K562 (cell line): ENCODE data around the gene MATN1. TPM values are rescaled to one million over a fixed set of nuclear protein-coding genes. Genes with fewer than 3 reads are reported as not detected.

ENCODE experiments used
- CBX1 ChIP-seq: sonication (generic); IDR thresholded peaks from 2 replicates; pipeline ENCODE4 v1.6.1; 2016; ENCODE audit warnings: antibody characterized with exemption, low read depth, mild to moderate bottlenecking
- ESRRB ChIP-seq: fragments of 250-450 bp; sonication (Bioruptor Pico); IDR thresholded peaks from 2 replicates; pipeline ENCODE4 v1.5.0; 2020; ENCODE audit warnings: mild to moderate bottlenecking, moderate library complexity, borderline replicate concordance
- KDM5B ChIP-seq: fragments of 200-600 bp; sonication (generic); IDR thresholded peaks from 2 replicates; pipeline ENCODE4 v1.6.1; 2012; ENCODE audit warnings: low read depth, mild to moderate bottlenecking, moderate library complexity, low read length, control low read depth, inconsistent platforms; ENCODE audit not compliant: insufficient replicate concordance
- LARP7 ChIP-seq: fragments of 450-650 bp; IDR thresholded peaks from 2 replicates; pipeline ENCODE4 v1.6.1; 2016
- NR2C1 ChIP-seq, 2 experiments: fragments of 450-650 bp; IDR thresholded peaks; 2 replicates each; pipeline ENCODE4 v1.6.1; 2017; ENCODE audit warnings: mild to moderate bottlenecking in 2 of 2, antibody characterized with exemption in 1 of 2, inconsistent platforms in 1 of 2, missing compliant biosample characterization in 1 of 2, missing genetic modification characterization in 1 of 2
- PCBP1 ChIP-seq: fragments of 200-400 bp; formaldehyde crosslinking; IDR thresholded peaks from 2 replicates; pipeline ENCODE4 v1.6.1; 2018; ENCODE audit warnings: mild to moderate bottlenecking, low read depth, low read length; ENCODE audit not compliant: poor library complexity, severe bottlenecking
- PHF20 ChIP-seq: fragments of 450-650 bp; IDR thresholded peaks from 2 replicates; pipeline ENCODE4 v1.6.1; 2018; ENCODE audit not compliant: partially characterized antibody
- RBBP5 ChIP-seq: fragments of 200-600 bp; sonication (generic); IDR thresholded peaks from 2 replicates; pipeline ENCODE4 v1.6.1; 2012; ENCODE audit warnings: borderline replicate concordance, mild to moderate bottlenecking, low read length, control low read depth, inconsistent platforms; ENCODE audit not compliant: insufficient read depth, poor library complexity, severe bottlenecking
- SMAD2 ChIP-seq: fragments of 150-350 bp; IDR thresholded peaks from 2 replicates; pipeline ENCODE4 v1.6.1; 2014; ENCODE audit warnings: low read depth, mild to moderate bottlenecking, low read length
- STAT5A ChIP-seq: IDR thresholded peaks from 2 replicates; pipeline ENCODE4 v1.6.1; 2012; ENCODE audit warnings: low read length, inconsistent platforms, borderline replicate concordance
- TAL1 ChIP-seq: fragments of 450-650 bp; IDR thresholded peaks from 2 replicates; pipeline ENCODE4 v1.6.1; 2016; ENCODE audit warnings: mild to moderate bottlenecking
- TFAM ChIP-seq: fragments of 250-450 bp; sonication (Bioruptor Pico); conservative IDR thresholded peaks from 2 replicates; pipeline ENCODE4 v1.5.0; 2021; ENCODE audit warnings: mild to moderate bottlenecking, moderate library complexity
- U2AF1 ChIP-seq: fragments of 200-400 bp; formaldehyde crosslinking; optimal IDR thresholded peaks from 2 replicates; pipeline ENCODE3; 2017; ENCODE audit warnings: mild to moderate bottlenecking, low read depth, low read length, moderate library complexity
- YBX1 ChIP-seq: fragments of 450-650 bp; IDR thresholded peaks from 2 replicates; pipeline ENCODE4 v1.7.1; 2016; ENCODE audit warnings: mild to moderate bottlenecking
- ZC3H11A ChIP-seq: IDR thresholded peaks from 2 replicates; pipeline ENCODE4 v1.6.1; 2012; ENCODE audit warnings: low read depth, low read length, improper control_type of control experiment
- ZKSCAN3 ChIP-seq: fragments of 250-450 bp; sonication (Bioruptor Pico); IDR thresholded peaks from 2 replicates; pipeline ENCODE4 v1.4.0; 2020
- ZNF253 ChIP-seq: fragments of 250-450 bp; sonication (Bioruptor Pico); conservative IDR thresholded peaks from 2 replicates; pipeline ENCODE4 v1.6.1; 2021; ENCODE audit warnings: mild to moderate bottlenecking
- ZNF584 ChIP-seq: fragments of 200-800 bp; sonication (Bioruptor generic); IDR thresholded peaks from 2 replicates; pipeline ENCODE4 v1.6.1; 2016; ENCODE audit warnings: low read depth, mild to moderate bottlenecking, missing genetic modification characterization, missing compliant biosample characterization
- polyA plus RNA-seq, 8 experiments: library from polyadenylated mRNA; depleted of rRNA in 4 of 8; stranded (reverse) in 5 of 8; unstranded in 3 of 8; fragments of >200 nt; fragmentation: Nextera tagmentation in 2 of 8; fragmentation: Illumina TruSeq in 1 of 8; extraction: Ambion mirVana in 2 of 8; extraction: Trizol in 1 of 8; gene quantifications; 2 replicates each; pipeline versions ENCODE4 v1.2.1 to v1.2.3, GENCODE V29; 2011 to 2014; ENCODE audit warnings: inconsistent platforms in 1 of 8, missing spikeins in 1 of 8
- total RNA-seq, 7 experiments: library from RNA; depleted of rRNA in 6 of 7; stranded (reverse); fragments of >200 nt in 6 of 7; fragmentation: Illumina TruSeq in 2 of 7; extraction: Trizol in 2 of 7; gene quantifications; 2 replicates each; pipeline versions ENCODE4 v1.2.1 to v1.2.3, GENCODE V29; 2011 to 2021; ENCODE audit warnings: low replicate concordance in 1 of 7
- TF ChIP-seq, protein P1 (sequence below): fragments of 450-650 bp; formaldehyde crosslinking; IDR thresholded peaks from 2 replicates; pipeline ENCODE4 v1.4.0; 2022; ENCODE audit warnings: mild to moderate bottlenecking, moderate library complexity
- TF ChIP-seq, protein P2 (sequence below): sonication (generic); formaldehyde crosslinking; IDR thresholded peaks from 2 replicates; pipeline ENCODE4 v1.8.0; 2022; ENCODE audit warnings: missing genetic modification reagents, mild to moderate bottlenecking, borderline replicate concordance
- TF ChIP-seq, protein P3 (sequence below), 2 experiments: fragments of 450-650 bp in 1 of 2; sonication (generic) in 1 of 2; formaldehyde crosslinking in 1 of 2; IDR thresholded peaks in 1 of 2; conservative IDR thresholded peaks in 1 of 2; 2 replicates each; pipeline versions ENCODE4 v1.6.1 to v1.8.1; 2016 to 2023; ENCODE audit warnings: mild to moderate bottlenecking in 2 of 2, moderate library complexity in 2 of 2, inconsistent platforms in 1 of 2, missing genetic modification reagents in 1 of 2
- TF ChIP-seq, protein P4 (sequence below): fragments of 450-650 bp; formaldehyde crosslinking; IDR thresholded peaks from 2 replicates; pipeline ENCODE4 v1.4.0; 2022; ENCODE audit warnings: missing genetic modification characterization

The MATN1 gene
- total and polyA plus RNA-seq, 9 of the 15 experiments (the other 6 are each of a cell fraction or from before 2014, with no cell fraction given) = 0.10 to 2.3 (median 1.2) TPM

DNA sequence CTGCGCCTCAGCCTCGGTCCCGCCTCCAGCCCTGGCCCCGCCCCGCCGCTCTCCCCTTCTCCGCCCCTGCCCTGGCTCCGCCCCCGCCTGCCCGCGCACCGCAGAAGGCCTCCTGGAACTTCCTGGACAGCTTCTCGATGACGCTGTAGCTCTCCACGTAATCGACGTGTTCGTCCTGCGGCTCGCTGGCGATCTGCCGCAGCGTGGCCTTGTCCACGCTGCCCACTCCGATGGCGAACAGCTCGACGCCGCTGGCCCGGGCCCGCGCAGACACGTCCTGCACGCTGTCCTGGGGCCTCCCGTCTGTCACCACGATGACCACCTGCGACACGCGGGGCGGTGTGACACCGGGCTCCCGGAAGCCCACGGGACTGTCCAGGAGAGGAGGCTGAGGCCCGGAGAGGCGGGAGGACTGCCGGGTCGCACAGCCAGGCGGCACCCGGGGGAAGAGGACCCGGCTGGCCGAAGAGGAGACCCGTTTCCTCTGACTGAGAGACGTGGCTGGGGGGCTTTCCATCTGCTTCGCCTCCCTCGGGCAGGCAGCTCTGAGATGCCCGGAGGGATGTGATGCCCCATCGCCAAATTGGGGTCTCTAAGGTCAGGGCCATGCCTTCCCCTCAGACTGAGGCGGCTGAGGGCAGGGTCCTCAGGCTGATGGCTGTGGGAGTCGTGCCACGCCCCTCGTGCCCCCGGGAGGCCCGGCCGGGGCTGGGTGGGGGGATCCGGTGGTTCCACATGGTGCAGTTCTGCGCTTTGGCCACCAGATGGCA lies 4.6 kb downstream of the MATN1 start (continued):
- TF ChIP-seq PHF20 = peak; percentile 70
- no peak for TF ChIP-seq TFAM (CRISPR knock-in tag)
- TF ChIP-seq, protein P1, sequence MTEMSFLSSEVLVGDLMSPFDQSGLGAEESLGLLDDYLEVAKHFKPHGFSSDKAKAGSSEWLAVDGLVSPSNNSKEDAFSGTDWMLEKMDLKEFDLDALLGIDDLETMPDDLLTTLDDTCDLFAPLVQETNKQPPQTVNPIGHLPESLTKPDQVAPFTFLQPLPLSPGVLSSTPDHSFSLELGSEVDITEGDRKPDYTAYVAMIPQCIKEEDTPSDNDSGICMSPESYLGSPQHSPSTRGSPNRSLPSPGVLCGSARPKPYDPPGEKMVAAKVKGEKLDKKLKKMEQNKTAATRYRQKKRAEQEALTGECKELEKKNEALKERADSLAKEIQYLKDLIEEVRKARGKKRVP = peak; percentile 53; the same call in 1 of the 2 replicates
- TF ChIP-seq ZNF253 (CRISPR knock-in tag) = no peak
- peak; percentile 87 for TF ChIP-seq ZNF584 (CRISPR knock-in tag)
- TF ChIP-seq ESRRB (CRISPR knock-in tag) = no peak
- TF ChIP-seq, protein P2, sequence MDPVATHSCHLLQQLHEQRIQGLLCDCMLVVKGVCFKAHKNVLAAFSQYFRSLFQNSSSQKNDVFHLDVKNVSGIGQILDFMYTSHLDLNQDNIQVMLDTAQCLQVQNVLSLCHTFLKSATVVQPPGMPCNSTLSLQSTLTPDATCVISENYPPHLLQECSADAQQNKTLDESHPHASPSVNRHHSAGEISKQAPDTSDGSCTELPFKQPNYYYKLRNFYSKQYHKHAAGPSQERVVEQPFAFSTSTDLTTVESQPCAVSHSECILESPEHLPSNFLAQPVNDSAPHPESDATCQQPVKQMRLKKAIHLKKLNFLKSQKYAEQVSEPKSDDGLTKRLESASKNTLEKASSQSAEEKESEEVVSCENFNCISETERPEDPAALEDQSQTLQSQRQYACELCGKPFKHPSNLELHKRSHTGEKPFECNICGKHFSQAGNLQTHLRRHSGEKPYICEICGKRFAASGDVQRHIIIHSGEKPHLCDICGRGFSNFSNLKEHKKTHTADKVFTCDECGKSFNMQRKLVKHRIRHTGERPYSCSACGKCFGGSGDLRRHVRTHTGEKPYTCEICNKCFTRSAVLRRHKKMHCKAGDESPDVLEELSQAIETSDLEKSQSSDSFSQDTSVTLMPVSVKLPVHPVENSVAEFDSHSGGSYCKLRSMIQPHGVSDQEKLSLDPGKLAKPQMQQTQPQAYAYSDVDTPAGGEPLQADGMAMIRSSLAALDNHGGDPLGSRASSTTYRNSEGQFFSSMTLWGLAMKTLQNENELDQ (CRISPR knock-in tag) = peak; percentile 81
- TF ChIP-seq RBBP5 = peak; percentile 77
- TF ChIP-seq LARP7 = peak; percentile 10; the same call in 1 of the 2 replicates
- no peak for TF ChIP-seq SMAD2
- TF ChIP-seq, protein P3, sequence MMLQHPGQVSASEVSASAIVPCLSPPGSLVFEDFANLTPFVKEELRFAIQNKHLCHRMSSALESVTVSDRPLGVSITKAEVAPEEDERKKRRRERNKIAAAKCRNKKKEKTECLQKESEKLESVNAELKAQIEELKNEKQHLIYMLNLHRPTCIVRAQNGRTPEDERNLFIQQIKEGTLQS (IDR thresholded peaks at IDR 0.05) = peak; percentile 43; the same call in 1 of the 2 replicates
- TF ChIP-seq, protein P3 (CRISPR knock-in tag; conservative IDR thresholded peaks at IDR 0.05) = peak; percentile 91
- TF ChIP-seq CBX1 = 0 out of 2 replicates have a peak, but pooled peaks have one; percentile 29
- TF ChIP-seq U2AF1 = no peak
- peak; percentile 42 for TF ChIP-seq PCBP1
- TF ChIP-seq KDM5B = peak; percentile 73
- TF ChIP-seq ZKSCAN3 (CRISPR knock-in tag) = no peak
- no peak for TF ChIP-seq ZC3H11A
- no peak for TF ChIP-seq YBX1
- TF ChIP-seq, protein P4, sequence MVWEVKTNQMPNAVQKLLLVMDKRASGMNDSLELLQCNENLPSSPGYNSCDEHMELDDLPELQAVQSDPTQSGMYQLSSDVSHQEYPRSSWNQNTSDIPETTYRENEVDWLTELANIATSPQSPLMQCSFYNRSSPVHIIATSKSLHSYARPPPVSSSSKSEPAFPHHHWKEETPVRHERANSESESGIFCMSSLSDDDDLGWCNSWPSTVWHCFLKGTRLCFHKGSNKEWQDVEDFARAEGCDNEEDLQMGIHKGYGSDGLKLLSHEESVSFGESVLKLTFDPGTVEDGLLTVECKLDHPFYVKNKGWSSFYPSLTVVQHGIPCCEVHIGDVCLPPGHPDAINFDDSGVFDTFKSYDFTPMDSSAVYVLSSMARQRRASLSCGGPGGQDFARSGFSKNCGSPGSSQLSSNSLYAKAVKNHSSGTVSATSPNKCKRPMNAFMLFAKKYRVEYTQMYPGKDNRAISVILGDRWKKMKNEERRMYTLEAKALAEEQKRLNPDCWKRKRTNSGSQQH = peak; percentile 75; the same call in 1 of the 2 replicates
- TF ChIP-seq TAL1 = no peak
- TF ChIP-seq STAT5A = no peak
- no peak for TF ChIP-seq NR2C1 (IDR thresholded peaks at IDR 0.05)
- TF ChIP-seq NR2C1 (tag; IDR thresholded peaks at IDR 0.05) = peak; percentile 33; the same call in 1 of the 2 replicates
